Breast epithelium (tissue), 3 donors: ENCODE measurements around the gene BABAM2.

Source experiments
- POLR2AphosphoS5 ChIP-seq, 3 donors: sonication (generic); formaldehyde crosslinking; IDR thresholded peaks; one replicate each; pipeline ENCODE4 v1.6.1; 2017; ENCODE audit warnings: antibody characterized with exemption in 3 of 3
- TF ChIP-seq, protein P1 (sequence below), 3 donors: fragments of 450-650 bp; IDR thresholded peaks; one replicate each; pipeline ENCODE4 v1.5.1; 2016 to 2017; ENCODE audit warnings: antibody characterized with exemption in 3 of 3, mild to moderate bottlenecking in 3 of 3, moderate library complexity in 3 of 3

DNA sequence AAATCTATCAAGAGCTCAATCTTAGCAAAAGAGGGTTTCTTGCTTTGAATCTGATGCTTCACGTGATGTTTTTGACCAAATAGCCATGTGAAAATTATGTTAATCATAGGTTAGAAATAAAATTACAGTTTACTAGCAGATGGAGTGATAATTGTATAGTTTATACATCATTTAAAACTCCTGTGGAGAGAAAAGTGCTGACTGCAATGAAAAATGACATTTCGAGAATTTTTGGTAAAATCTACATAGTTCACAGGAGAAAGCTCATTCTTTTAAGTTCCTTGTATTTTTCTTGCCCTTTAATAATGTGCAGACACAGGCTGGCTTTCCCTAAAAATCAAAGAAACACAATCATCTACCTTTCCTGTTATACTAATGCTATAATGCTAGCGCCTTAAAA, 33.6 kb upstream of the BABAM2 start:
- TF ChIP-seq, protein P1, sequence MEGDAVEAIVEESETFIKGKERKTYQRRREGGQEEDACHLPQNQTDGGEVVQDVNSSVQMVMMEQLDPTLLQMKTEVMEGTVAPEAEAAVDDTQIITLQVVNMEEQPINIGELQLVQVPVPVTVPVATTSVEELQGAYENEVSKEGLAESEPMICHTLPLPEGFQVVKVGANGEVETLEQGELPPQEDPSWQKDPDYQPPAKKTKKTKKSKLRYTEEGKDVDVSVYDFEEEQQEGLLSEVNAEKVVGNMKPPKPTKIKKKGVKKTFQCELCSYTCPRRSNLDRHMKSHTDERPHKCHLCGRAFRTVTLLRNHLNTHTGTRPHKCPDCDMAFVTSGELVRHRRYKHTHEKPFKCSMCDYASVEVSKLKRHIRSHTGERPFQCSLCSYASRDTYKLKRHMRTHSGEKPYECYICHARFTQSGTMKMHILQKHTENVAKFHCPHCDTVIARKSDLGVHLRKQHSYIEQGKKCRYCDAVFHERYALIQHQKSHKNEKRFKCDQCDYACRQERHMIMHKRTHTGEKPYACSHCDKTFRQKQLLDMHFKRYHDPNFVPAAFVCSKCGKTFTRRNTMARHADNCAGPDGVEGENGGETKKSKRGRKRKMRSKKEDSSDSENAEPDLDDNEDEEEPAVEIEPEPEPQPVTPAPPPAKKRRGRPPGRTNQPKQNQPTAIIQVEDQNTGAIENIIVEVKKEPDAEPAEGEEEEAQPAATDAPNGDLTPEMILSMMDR (IDR thresholded peaks at IDR 0.05) = no peak
- no peak for TF ChIP-seq POLR2AphosphoS5 (IDR thresholded peaks at IDR 0.05)
